Thyroid gland (tissue), 4 donors: Measurements from ENCODE around the gene GRIA4. TPM values are rescaled to one million over a fixed set of nuclear protein-coding genes. Genes with fewer than 3 reads are reported as not detected.
A peak's percentile ranks its signal among the peaks of the same experiment; 100 is the strongest.

Experiments
- DNase-seq, 2 donors: peaks; one replicate each; pipeline ENCODE4 v3.0.0-alpha.2; 2019
- H3K27ac ChIP-seq, 3 donors: fragments of 200-600 bp; sonication (generic); 1 replicate in 2 of 3; 2 replicates in 1 of 3; pipeline ENCODE4 v1.5.1; 2016 to 2019; ENCODE audit warnings: mild to moderate bottlenecking in 1 of 3, moderate library complexity in 1 of 3
- H3K27me3 ChIP-seq: fragments of 200-600 bp; sonication (generic); one replicate; pipeline ENCODE4 v1.5.1; 2019
- H3K36me3 ChIP-seq, 2 donors: fragments of 200-600 bp; sonication (generic); one replicate each; pipeline ENCODE4 v1.5.1; 2016 to 2019
- H3K4me1 ChIP-seq, 2 donors: fragments of 200-600 bp; sonication (generic); one replicate each; pipeline ENCODE4 v1.5.1; 2017 to 2019
- H3K4me3 ChIP-seq, 3 donors: fragments of 200-600 bp; sonication (generic); replicated peaks in 1 of 3; 1 replicate in 2 of 3; 2 replicates in 1 of 3; pipeline ENCODE4 v1.5.1; 2016; ENCODE audit warnings: mild to moderate bottlenecking in 1 of 3
- H3K9me3 ChIP-seq: fragments of 200-600 bp; sonication (generic); one replicate; pipeline ENCODE4 v1.5.1; 2017
- POLR2A ChIP-seq, 2 donors: fragments of 450-650 bp; IDR thresholded peaks; one replicate each; pipeline ENCODE4 v1.6.1; 2017; ENCODE audit warnings: antibody characterized with exemption in 2 of 2, mild to moderate bottlenecking in 2 of 2, moderate library complexity in 1 of 2
- WGBS, 2 donors: methylation state at CpG; one replicate each; pipeline ENCODE4 v1.1.5; 2017; 5-methylcytosine and 5-hydroxymethylcytosine counted together
- intact Hi-C: fragments of 100-400 bp; cut with DNase I; formaldehyde crosslinking; loops from one replicate; pipeline ENCODE4 v1.15.1; 2023
- total RNA-seq, 4 donors: library from RNA; depleted of rRNA; stranded (reverse); fragments of >200 nt; gene quantifications; one replicate each; pipeline ENCODE4 v1.2.3, GENCODE V29; 2016
- TF ChIP-seq, protein P1 (sequence below), 6 experiments: fragments of 200-600 bp in 3 of 6; fragments of 450-650 bp in 3 of 6; sonication (generic) in 3 of 6; IDR thresholded peaks; one replicate each; pipeline ENCODE4 v1.5.1; 2016 to 2019; ENCODE audit warnings: antibody characterized with exemption in 6 of 6, mild to moderate bottlenecking in 2 of 6, inconsistent platforms in 1 of 6, moderate library complexity in 1 of 6

The GRIA4 gene
- total RNA-seq, 4 donors from 2014 or later = 0.11 TPM; not detected in 3

- TF ChIP-seq POLR2A (IDR thresholded peaks at IDR 0.05) = no peak
- TF ChIP-seq, protein P1, sequence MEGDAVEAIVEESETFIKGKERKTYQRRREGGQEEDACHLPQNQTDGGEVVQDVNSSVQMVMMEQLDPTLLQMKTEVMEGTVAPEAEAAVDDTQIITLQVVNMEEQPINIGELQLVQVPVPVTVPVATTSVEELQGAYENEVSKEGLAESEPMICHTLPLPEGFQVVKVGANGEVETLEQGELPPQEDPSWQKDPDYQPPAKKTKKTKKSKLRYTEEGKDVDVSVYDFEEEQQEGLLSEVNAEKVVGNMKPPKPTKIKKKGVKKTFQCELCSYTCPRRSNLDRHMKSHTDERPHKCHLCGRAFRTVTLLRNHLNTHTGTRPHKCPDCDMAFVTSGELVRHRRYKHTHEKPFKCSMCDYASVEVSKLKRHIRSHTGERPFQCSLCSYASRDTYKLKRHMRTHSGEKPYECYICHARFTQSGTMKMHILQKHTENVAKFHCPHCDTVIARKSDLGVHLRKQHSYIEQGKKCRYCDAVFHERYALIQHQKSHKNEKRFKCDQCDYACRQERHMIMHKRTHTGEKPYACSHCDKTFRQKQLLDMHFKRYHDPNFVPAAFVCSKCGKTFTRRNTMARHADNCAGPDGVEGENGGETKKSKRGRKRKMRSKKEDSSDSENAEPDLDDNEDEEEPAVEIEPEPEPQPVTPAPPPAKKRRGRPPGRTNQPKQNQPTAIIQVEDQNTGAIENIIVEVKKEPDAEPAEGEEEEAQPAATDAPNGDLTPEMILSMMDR (IDR thresholded peaks at IDR 0.05) = no peak
- Histone ChIP-seq H3K4me3 (no peak overlapping the region), H3K9me3 (no peaks in the 10 kb centered on the region), H3K27me3 (no peaks in the 10 kb centered on the region), H3K36me3 (no peaks in the 10 kb centered on the region), H3K27ac (no peak overlapping the region), H3K4me1 (no peaks in the 10 kb centered on the region)
- intact Hi-C loops = no loop called here
- no peak for DNase-seq
Observed at GRCh38 chr11:105603156-105603555, 6.7 kb upstream of the GRIA4 start.

DNA sequence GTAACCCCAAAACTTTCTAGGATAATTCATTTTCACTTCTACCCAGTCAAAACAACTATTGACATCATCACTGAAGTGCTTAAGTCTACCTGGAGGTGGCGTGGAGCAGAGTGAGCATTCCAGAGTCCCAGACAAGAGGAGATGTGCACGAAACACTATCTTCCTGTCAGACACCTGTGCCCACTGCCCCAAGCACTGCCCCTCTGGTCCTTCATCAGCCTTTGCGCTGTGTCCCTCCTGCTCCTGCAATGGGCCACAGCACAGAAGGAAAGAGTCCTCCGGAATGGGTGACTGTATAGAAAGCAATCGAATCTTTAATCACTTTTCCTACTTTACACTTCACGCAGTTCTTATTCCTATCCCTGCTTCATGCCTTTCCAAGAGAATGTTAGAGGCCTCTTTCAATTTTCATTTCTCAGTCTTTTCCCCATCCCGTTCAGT, 512 bp upstream of the GRIA4 start:
- TF ChIP-seq POLR2A (IDR thresholded peaks at IDR 0.05) = no peak
- TF ChIP-seq, protein P1 (IDR thresholded peaks at IDR 0.05) = peak in 4 of 6 experiments; percentile 18 to 38 (median 34)
- no peak overlapping the region for H3K4me3 ChIP-seq
- WGBS, 2 donors = 12 to 17% methylated on average over 7 of the region's 7 CpGs
- H3K27me3 ChIP-seq = no peaks in the 10 kb centered on the region
- intact Hi-C loops = no loop called here
- H3K4me1 ChIP-seq = peaks cover 9 to 12% of the 10 kb centered on the region in 2 donors
- H3K36me3 ChIP-seq = no peaks in the 10 kb centered on the region
- H3K9me3 ChIP-seq = no peaks in the 10 kb centered on the region
- H3K27ac ChIP-seq = no peak overlapping the region
- peak in 1 of 2 donors; percentile 13 for DNase-seq

- Histone ChIP-seq H3K36me3 (no peaks in the 10 kb centered on the region), H3K27me3 (no peaks in the 10 kb centered on the region), H3K27ac (no peak overlapping the region), H3K4me3 (no peak overlapping the region), H3K4me1 (peaks cover 9 to 12% of the 10 kb centered on the region in 2 donors), H3K9me3 (no peaks in the 10 kb centered on the region)
- no peak for DNase-seq
- 6 to 10% methylated on average over 21 of the region's 21 CpGs for WGBS, 2 donors
- TF ChIP-seq, protein P1 (IDR thresholded peaks at IDR 0.05) = no peak
- no peak for TF ChIP-seq POLR2A (IDR thresholded peaks at IDR 0.05)
- intact Hi-C loops = no loop called here
Observed at GRCh38 chr11:105610871-105611571, 1.1 kb downstream of the GRIA4 start.

- no peaks in the 10 kb centered on the region for H3K9me3 ChIP-seq
- peaks cover 9 to 12% of the 10 kb centered on the region in 2 donors for H3K4me1 ChIP-seq
- intact Hi-C loops = no loop called here
- DNase-seq = no peak
- H3K36me3 ChIP-seq = no peaks in the 10 kb centered on the region
- H3K4me3 ChIP-seq = no peak overlapping the region
- H3K27me3 ChIP-seq = no peaks in the 10 kb centered on the region
- WGBS, 2 donors = 36 to 41% methylated on average over 12 of the region's 12 CpGs
- no peak for TF ChIP-seq POLR2A (IDR thresholded peaks at IDR 0.05)
- TF ChIP-seq, protein P1 (IDR thresholded peaks at IDR 0.05) = no peak
- no peak overlapping the region for H3K27ac ChIP-seq
Observed at GRCh38 chr11:105611572-105612441, 1.9 kb downstream of the GRIA4 start.

GRCh38 chr11:105612771-105613170, 2.9 kb downstream of the GRIA4 start:
- Histone ChIP-seq H3K36me3 (no peaks in the 10 kb centered on the region), H3K27me3 (no peaks in the 10 kb centered on the region), H3K9me3 (no peaks in the 10 kb centered on the region), H3K4me3 (no peak overlapping the region), H3K27ac (no peak overlapping the region), H3K4me1 (peaks cover 9 to 12% of the 10 kb centered on the region in 2 donors)
- WGBS, 2 donors = 88% methylated on average over 4 of the region's 4 CpGs
- no peak for DNase-seq
- intact Hi-C loops = no loop called here
- TF ChIP-seq POLR2A (IDR thresholded peaks at IDR 0.05) = no peak
- TF ChIP-seq, protein P1 (IDR thresholded peaks at IDR 0.05) = no peak
